GM21717 (cell line): ENCODE data around the gene RNF214.

Experiments
- ATAC-seq: cut with Tn5 transposase; IDR thresholded peaks from one replicate; pipeline ENCODE4 v1.9.1; 2021; ENCODE audit warnings: mild to moderate bottlenecking, moderate library complexity; ENCODE audit not compliant: unreplicated experiment

The RNF214 gene

GRCh38 chr11:117313091-117313490, 80.6 kb downstream of the RNF214 start:
- ATAC-seq = no peak

GRCh38 chr11:117313828-117314768, 81.6 kb downstream of the RNF214 start:
- ATAC-seq = no peak

GRCh38 chr11:117314840-117315239, 82.4 kb downstream of the RNF214 start:
- no peak for ATAC-seq

GRCh38 chr11:117315285-117316196, 83.1 kb downstream of the RNF214 start:
- ATAC-seq = no peak

- no peak for ATAC-seq
These were observed 83.9 kb downstream of the RNF214 start, which contains the start of gene BACE1 for GRCh38 chr11:117316197-117316961. TSS of gene BACE1 (minus strand) at chr11:117316256. CDS start at chr11:117315795, 461 bp downstream.

- no peak for ATAC-seq
These were observed 86.3 kb downstream of the RNF214 start for GRCh38 chr11:117318738-117319137.

GRCh38 chr11:117319214-117319840, 86.9 kb downstream of the RNF214 start:
- ATAC-seq = no peak

- ATAC-seq = peak; percentile 1
These were observed 94.7 kb downstream of the RNF214 start for GRCh38 chr11:117327255-117327566.

GRCh38 chr11:117327567-117328374, 95.3 kb downstream of the RNF214 start, which contains the start of gene CEP164:
TSS of gene CEP164 (plus strand) at chr11:117327854. CDS start at chr11:117338587, 10,733 bp downstream.
- ATAC-seq = peak; percentile 92

- peak; percentile 17 for ATAC-seq
These were observed 96.0 kb downstream of the RNF214 start for GRCh38 chr11:117328375-117329010.

GRCh38 chr11:117332843-117333242, 100.4 kb downstream of the RNF214 start:
- ATAC-seq = no peak

GRCh38 chr11:117333917-117334316, 101.4 kb downstream of the RNF214 start:
- ATAC-seq = no peak

GRCh38 chr11:117334896-117335295, 102.4 kb downstream of the RNF214 start:
- ATAC-seq = no peak

GRCh38 chr11:117335399-117335798, 102.9 kb downstream of the RNF214 start:
- no peak for ATAC-seq
